Measurements from ENCODE around the gene SLC25A52.

DNA sequence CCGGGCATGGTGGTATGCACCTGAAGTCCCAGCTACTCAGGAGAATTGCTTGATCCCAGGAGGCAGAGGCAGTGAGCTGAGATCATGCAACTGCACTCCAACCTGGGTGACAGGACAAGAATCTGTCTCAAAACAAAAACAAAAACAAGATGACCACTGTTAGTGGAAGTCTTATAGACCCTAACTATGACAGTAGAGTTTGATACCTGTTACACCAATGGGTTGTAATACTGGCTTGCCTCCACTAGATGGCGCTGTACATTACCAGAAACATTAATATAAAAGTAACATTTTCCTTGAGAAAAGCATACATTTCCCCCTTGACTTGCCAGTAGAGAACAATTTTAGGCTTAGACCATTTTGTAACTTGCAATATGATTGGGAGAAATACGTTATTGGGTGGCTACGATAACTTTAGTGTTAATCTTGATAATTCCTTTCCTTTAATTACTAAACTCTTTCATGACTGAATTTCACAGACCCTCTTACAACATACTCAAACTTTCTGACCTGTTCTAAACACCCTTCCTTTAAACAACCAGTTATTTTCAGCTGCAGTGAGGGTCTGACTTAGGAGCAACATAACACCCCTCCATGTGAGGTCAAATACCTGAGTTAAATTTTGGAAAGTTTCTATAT lies 19.5 kb downstream of the SLC25A52 start:
- TF ChIP-seq MYC (IDR thresholded peaks at IDR 0.05; ENCODE audit: low read depth, low read length) (no peak), POLR2AphosphoS5 (IDR thresholded peaks at IDR 0.05; ENCODE audit: insufficient read depth, low read depth, low read length) (no peak), EZH2 (IDR thresholded peaks at IDR 0.05; ENCODE audit: borderline replicate concordance, low read depth, low read length, severe bottlenecking) (no peak), POLR2A (IDR thresholded peaks at IDR 0.05; ENCODE audit: low read depth, low read length) (no peak), MAX (IDR thresholded peaks at IDR 0.05; ENCODE audit: insufficient read depth, insufficient read length) (no peak), GATA2 (IDR thresholded peaks at IDR 0.05; ENCODE audit: insufficient read depth, insufficient read length, low read depth, low read length) (no peak), JUN (IDR thresholded peaks at IDR 0.05; ENCODE audit: borderline replicate concordance, insufficient read depth, insufficient read length, low read depth) (no peak), FOS (IDR thresholded peaks at IDR 0.05; ENCODE audit: borderline replicate concordance, insufficient read depth, low read length) (no peak)
- TF ChIP-seq, protein P1, sequence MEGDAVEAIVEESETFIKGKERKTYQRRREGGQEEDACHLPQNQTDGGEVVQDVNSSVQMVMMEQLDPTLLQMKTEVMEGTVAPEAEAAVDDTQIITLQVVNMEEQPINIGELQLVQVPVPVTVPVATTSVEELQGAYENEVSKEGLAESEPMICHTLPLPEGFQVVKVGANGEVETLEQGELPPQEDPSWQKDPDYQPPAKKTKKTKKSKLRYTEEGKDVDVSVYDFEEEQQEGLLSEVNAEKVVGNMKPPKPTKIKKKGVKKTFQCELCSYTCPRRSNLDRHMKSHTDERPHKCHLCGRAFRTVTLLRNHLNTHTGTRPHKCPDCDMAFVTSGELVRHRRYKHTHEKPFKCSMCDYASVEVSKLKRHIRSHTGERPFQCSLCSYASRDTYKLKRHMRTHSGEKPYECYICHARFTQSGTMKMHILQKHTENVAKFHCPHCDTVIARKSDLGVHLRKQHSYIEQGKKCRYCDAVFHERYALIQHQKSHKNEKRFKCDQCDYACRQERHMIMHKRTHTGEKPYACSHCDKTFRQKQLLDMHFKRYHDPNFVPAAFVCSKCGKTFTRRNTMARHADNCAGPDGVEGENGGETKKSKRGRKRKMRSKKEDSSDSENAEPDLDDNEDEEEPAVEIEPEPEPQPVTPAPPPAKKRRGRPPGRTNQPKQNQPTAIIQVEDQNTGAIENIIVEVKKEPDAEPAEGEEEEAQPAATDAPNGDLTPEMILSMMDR (IDR thresholded peaks at IDR 0.05; ENCODE audit: extremely low read depth in 1 of 2, insufficient read depth in 1 of 2, low read depth in 1 of 2, low read length in 2 of 2): peak; percentile 60 to 66
